ENCODE measurements around the gene LPXN. TPM values are rescaled to one million over a fixed set of nuclear protein-coding genes. Genes with fewer than 3 reads are reported as not detected.
"Not testable (repeated sequence)": the region's sequence is repeated elsewhere in the genome, so short reads cannot be mapped to it uniquely, and the experiment has no call there.

Gene LPXN
- total RNA-seq, 1 donor from 2014 or later, result 5.0 TPM

- Mint-ChIP-seq H3K27ac (ENCODE audit: unreplicated experiment) (peak overlapping the region; percentile 99), H3K27me3 (ENCODE audit: unreplicated experiment) (peaks cover 20% of the 10 kb centered on the region), H3K36me3 (ENCODE audit: low read depth, unreplicated experiment) (peaks cover 17% of the 10 kb centered on the region), H3K9me3 (ENCODE audit: unreplicated experiment) (no peaks in the 10 kb centered on the region), H3K4me3 (ENCODE audit: unreplicated experiment) (peak overlapping the region; percentile 97), H3K4me1 (ENCODE audit: unreplicated experiment) (peaks cover 29% of the 10 kb centered on the region)
- TF ChIP-seq, protein P1, sequence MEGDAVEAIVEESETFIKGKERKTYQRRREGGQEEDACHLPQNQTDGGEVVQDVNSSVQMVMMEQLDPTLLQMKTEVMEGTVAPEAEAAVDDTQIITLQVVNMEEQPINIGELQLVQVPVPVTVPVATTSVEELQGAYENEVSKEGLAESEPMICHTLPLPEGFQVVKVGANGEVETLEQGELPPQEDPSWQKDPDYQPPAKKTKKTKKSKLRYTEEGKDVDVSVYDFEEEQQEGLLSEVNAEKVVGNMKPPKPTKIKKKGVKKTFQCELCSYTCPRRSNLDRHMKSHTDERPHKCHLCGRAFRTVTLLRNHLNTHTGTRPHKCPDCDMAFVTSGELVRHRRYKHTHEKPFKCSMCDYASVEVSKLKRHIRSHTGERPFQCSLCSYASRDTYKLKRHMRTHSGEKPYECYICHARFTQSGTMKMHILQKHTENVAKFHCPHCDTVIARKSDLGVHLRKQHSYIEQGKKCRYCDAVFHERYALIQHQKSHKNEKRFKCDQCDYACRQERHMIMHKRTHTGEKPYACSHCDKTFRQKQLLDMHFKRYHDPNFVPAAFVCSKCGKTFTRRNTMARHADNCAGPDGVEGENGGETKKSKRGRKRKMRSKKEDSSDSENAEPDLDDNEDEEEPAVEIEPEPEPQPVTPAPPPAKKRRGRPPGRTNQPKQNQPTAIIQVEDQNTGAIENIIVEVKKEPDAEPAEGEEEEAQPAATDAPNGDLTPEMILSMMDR (IDR thresholded peaks at IDR 0.05; ENCODE audit: unreplicated experiment), result no peak
- peak; percentile 46 for DNase-seq (ENCODE audit: low spot score)
These were observed 2.0 kb upstream of the LPXN start for GRCh38 chr11:58577555-58578135.

- Mint-ChIP-seq H3K27me3 (ENCODE audit: unreplicated experiment) (peaks cover 20% of the 10 kb centered on the region), H3K9me3 (ENCODE audit: unreplicated experiment) (no peaks in the 10 kb centered on the region), H3K27ac (ENCODE audit: unreplicated experiment) (peak overlapping the region; percentile 99), H3K4me3 (ENCODE audit: unreplicated experiment) (peak overlapping the region; percentile 97), H3K4me1 (ENCODE audit: unreplicated experiment) (peaks cover 28% of the 10 kb centered on the region), H3K36me3 (ENCODE audit: low read depth, unreplicated experiment) (peaks cover 17% of the 10 kb centered on the region)
- no peak for DNase-seq (ENCODE audit: low spot score)
- TF ChIP-seq, protein P1 (IDR thresholded peaks at IDR 0.05; ENCODE audit: unreplicated experiment), result no peak
These were observed 1.3 kb upstream of the LPXN start for GRCh38 chr11:58576887-58577471.

- TF ChIP-seq, protein P1 (IDR thresholded peaks at IDR 0.05; ENCODE audit: unreplicated experiment), result no peak
- H3K4me1 Mint-ChIP-seq (ENCODE audit: unreplicated experiment), result peaks cover 18% of the 10 kb centered on the region
- H3K9me3 Mint-ChIP-seq (ENCODE audit: unreplicated experiment), result no peaks in the 10 kb centered on the region
- H3K36me3 Mint-ChIP-seq (ENCODE audit: low read depth, unreplicated experiment), result peaks cover 13% of the 10 kb centered on the region
- H3K27ac Mint-ChIP-seq (ENCODE audit: unreplicated experiment), result no peak overlapping the region
- H3K27me3 Mint-ChIP-seq (ENCODE audit: unreplicated experiment), result peaks cover 16% of the 10 kb centered on the region
- no peak overlapping the region for H3K4me3 Mint-ChIP-seq (ENCODE audit: unreplicated experiment)
- DNase-seq (ENCODE audit: low spot score), result no peak
These were observed 775 bp downstream of the LPXN start for GRCh38 chr11:58574881-58575280.

GRCh38 chr11:58573451-58574104 is 2.1 kb downstream of the LPXN start:
- Mint-ChIP-seq H3K27ac (ENCODE audit: unreplicated experiment) (no peak overlapping the region), H3K4me1 (ENCODE audit: unreplicated experiment) (peaks cover 15% of the 10 kb centered on the region), H3K27me3 (ENCODE audit: unreplicated experiment) (peaks cover 10% of the 10 kb centered on the region), H3K9me3 (ENCODE audit: unreplicated experiment) (no peaks in the 10 kb centered on the region), H3K36me3 (ENCODE audit: low read depth, unreplicated experiment) (peaks cover 9% of the 10 kb centered on the region), H3K4me3 (ENCODE audit: unreplicated experiment) (no peak overlapping the region)
- TF ChIP-seq, protein P1 (IDR thresholded peaks at IDR 0.05; ENCODE audit: unreplicated experiment), result no peak
- no peak for DNase-seq (ENCODE audit: low spot score)

DNA sequence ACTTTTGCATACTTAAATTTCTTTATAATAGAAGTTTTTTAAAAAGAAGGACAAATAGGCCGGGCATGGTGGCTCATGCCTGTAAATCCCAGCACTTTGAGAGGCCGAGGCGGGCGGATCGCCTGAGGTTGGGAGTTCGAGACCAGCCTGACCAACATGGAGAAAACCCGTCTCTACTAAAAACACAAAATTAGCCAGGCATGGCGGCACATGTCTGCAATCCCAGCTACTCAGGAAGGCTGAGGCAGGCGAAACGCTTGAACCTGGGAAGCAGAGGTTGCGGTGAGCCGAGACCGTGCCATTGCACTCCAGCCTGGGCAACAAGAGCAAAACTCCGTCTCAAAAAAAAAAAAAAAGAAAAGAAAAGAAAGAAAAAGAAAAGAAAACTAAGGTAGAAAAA is 2.8 kb downstream of the LPXN start:
- not testable (repeated sequence) for H3K36me3 Mint-ChIP-seq (ENCODE audit: low read depth, unreplicated experiment); H3K4me3 Mint-ChIP-seq (ENCODE audit: unreplicated experiment); H3K27me3 Mint-ChIP-seq (ENCODE audit: unreplicated experiment); H3K9me3 Mint-ChIP-seq (ENCODE audit: unreplicated experiment); H3K27ac Mint-ChIP-seq (ENCODE audit: unreplicated experiment); H3K4me1 Mint-ChIP-seq (ENCODE audit: unreplicated experiment); DNase-seq (ENCODE audit: low spot score)
